Trophoblast cell (in vitro differentiated cells and primary cell): Measurements from ENCODE around the gene MFAP5.

Source experiments
- DNase-seq, 2 donors: peaks; one replicate each; pipeline ENCODE4 v3.0.0-alpha.2; 2016
- H2AFZ ChIP-seq: 2 replicates; pipeline ENCODE4 v1.6.1; 2013; ENCODE audit warnings: low read length, moderate library complexity, mild to moderate bottlenecking; ENCODE audit not compliant: insufficient read depth, poor library complexity
- H2AK5ac ChIP-seq: 2 replicates; pipeline ENCODE4 v1.6.1; 2013; ENCODE audit warnings: mild to moderate bottlenecking, low read length
- H2BK120ac ChIP-seq: 2 replicates; pipeline ENCODE4 v1.6.1; 2013; ENCODE audit warnings: low read length, mild to moderate bottlenecking, moderate library complexity; ENCODE audit not compliant: insufficient read depth, poor library complexity
- H2BK12ac ChIP-seq: 2 replicates; pipeline ENCODE4 v1.6.1; 2013; ENCODE audit warnings: mild to moderate bottlenecking, low read length, moderate library complexity
- H2BK5ac ChIP-seq: 2 replicates; pipeline ENCODE4 v1.6.1; 2013; ENCODE audit warnings: low read length, low read depth, moderate library complexity, mild to moderate bottlenecking; ENCODE audit not compliant: poor library complexity
- H3K14ac ChIP-seq: 2 replicates; pipeline ENCODE4 v1.6.1; 2013; ENCODE audit warnings: mild to moderate bottlenecking, low read length
- H3K18ac ChIP-seq: 2 replicates; pipeline ENCODE4 v1.6.1; 2013; ENCODE audit warnings: mild to moderate bottlenecking, low read length
- H3K23ac ChIP-seq: 2 replicates; pipeline ENCODE4 v1.6.1; 2013; ENCODE audit warnings: low read length
- H3K27ac ChIP-seq: 2 replicates; pipeline ENCODE4 v1.5.1; 2013; ENCODE audit warnings: low read depth, mild to moderate bottlenecking, inconsistent platforms, low read length, moderate library complexity
- H3K27me3 ChIP-seq: 2 replicates; pipeline ENCODE4 v1.6.1; 2013; ENCODE audit warnings: inconsistent platforms, mild to moderate bottlenecking, low read length, moderate library complexity; ENCODE audit not compliant: insufficient read depth
- H3K36me3 ChIP-seq, 2 experiments: 1 replicate in 1 of 2; 2 replicates in 1 of 2; pipeline ENCODE4 v1.6.1; 2013; ENCODE audit warnings: low read length in 2 of 2, mild to moderate bottlenecking in 2 of 2, moderate library complexity in 1 of 2; ENCODE audit not compliant: insufficient read depth in 2 of 2, control insufficient read depth in 1 of 2
- H3K4ac ChIP-seq: 2 replicates; pipeline ENCODE4 v1.6.1; 2013; ENCODE audit warnings: low read depth, mild to moderate bottlenecking, low read length, moderate library complexity
- H3K4me1 ChIP-seq, 2 experiments: 1 replicate in 1 of 2; 2 replicates in 1 of 2; pipeline ENCODE4 v1.6.1; 2013; ENCODE audit warnings: low read length in 2 of 2, mild to moderate bottlenecking in 2 of 2, moderate library complexity in 1 of 2; ENCODE audit not compliant: insufficient read depth in 2 of 2, control insufficient read depth in 1 of 2
- H3K4me2 ChIP-seq: 2 replicates; pipeline ENCODE4 v1.6.1; 2013; ENCODE audit warnings: inconsistent platforms, mild to moderate bottlenecking, low read length, moderate library complexity
- H3K4me3 ChIP-seq: 2 replicates; pipeline ENCODE4 v1.5.1; 2013; ENCODE audit warnings: mild to moderate bottlenecking, low read depth, low read length, inconsistent platforms
- H3K79me1 ChIP-seq: one replicate; pipeline ENCODE4 v1.6.1; 2013; ENCODE audit warnings: low read length
- H3K79me2 ChIP-seq: 2 replicates; pipeline ENCODE4 v1.6.1; 2013; ENCODE audit warnings: low read length, mild to moderate bottlenecking; ENCODE audit not compliant: control insufficient read depth, insufficient read depth, poor library complexity
- H3K9ac ChIP-seq: 2 replicates; pipeline ENCODE4 v1.6.1; 2013; ENCODE audit warnings: mild to moderate bottlenecking, low read length
- H3K9me3 ChIP-seq: 2 replicates; pipeline ENCODE4 v1.6.1; 2013; ENCODE audit warnings: low read depth, mild to moderate bottlenecking, control low read depth, inconsistent platforms, low read length; ENCODE audit not compliant: insufficient read depth
- H4K12ac ChIP-seq: 2 replicates; pipeline ENCODE4 v1.6.1; 2013; ENCODE audit warnings: low read depth, mild to moderate bottlenecking, low read length, moderate library complexity
- H4K8ac ChIP-seq: 2 replicates; pipeline ENCODE4 v1.6.1; 2013; ENCODE audit warnings: low read depth, mild to moderate bottlenecking, low read length, moderate library complexity
- H4K91ac ChIP-seq: one replicate; pipeline ENCODE4 v1.6.1; 2013; ENCODE audit warnings: low read depth, mild to moderate bottlenecking, low read length, moderate library complexity
- WGBS: extraction: QIAGEN DNeasy Blood & Tissue Kit; methylation state at CpG from one replicate; pipeline ENCODE4 v1.1.7; 2013; ENCODE audit warnings: missing lambda C conversion rate; ENCODE audit not compliant: insufficient read length, insufficient coverage; ENCODE audit errors: extremely low coverage; 5-methylcytosine and 5-hydroxymethylcytosine counted together

MFAP5 gene

GRCh38 chr12:8665759-8666158 is 3.1 kb upstream of the MFAP5 start:
- Histone ChIP-seq H3K36me3 (no peaks in the 10 kb centered on the region), H3K14ac (no peak overlapping the region), H2BK5ac (no peak overlapping the region), H3K23ac (no peak overlapping the region), H3K9ac (no peak overlapping the region), H4K8ac (no peak overlapping the region), H3K9me3 (peaks cover 2% of the 10 kb centered on the region), H3K79me2 (peaks cover 8% of the 10 kb centered on the region), H4K91ac (no peak overlapping the region), H2AK5ac (peak overlapping the region; percentile 32), H3K4me3 (no peak overlapping the region), H2BK12ac (no peak overlapping the region), H3K27ac (no peak overlapping the region), H3K18ac (no peak overlapping the region), H2BK120ac (no peak overlapping the region), H3K4me1 (peaks cover 10 to 16% of the 10 kb centered on the region in 2 experiments), H4K12ac (no peak overlapping the region), H3K79me1 (peaks cover 24% of the 10 kb centered on the region), H2AFZ (no peak overlapping the region), H3K4ac (no peak overlapping the region), H3K27me3 (no peaks in the 10 kb centered on the region), H3K4me2 (no peak overlapping the region)
- DNase-seq: no peak
- WGBS: no CpG with 5 or more reads among the region's 4 CpGs

DNA sequence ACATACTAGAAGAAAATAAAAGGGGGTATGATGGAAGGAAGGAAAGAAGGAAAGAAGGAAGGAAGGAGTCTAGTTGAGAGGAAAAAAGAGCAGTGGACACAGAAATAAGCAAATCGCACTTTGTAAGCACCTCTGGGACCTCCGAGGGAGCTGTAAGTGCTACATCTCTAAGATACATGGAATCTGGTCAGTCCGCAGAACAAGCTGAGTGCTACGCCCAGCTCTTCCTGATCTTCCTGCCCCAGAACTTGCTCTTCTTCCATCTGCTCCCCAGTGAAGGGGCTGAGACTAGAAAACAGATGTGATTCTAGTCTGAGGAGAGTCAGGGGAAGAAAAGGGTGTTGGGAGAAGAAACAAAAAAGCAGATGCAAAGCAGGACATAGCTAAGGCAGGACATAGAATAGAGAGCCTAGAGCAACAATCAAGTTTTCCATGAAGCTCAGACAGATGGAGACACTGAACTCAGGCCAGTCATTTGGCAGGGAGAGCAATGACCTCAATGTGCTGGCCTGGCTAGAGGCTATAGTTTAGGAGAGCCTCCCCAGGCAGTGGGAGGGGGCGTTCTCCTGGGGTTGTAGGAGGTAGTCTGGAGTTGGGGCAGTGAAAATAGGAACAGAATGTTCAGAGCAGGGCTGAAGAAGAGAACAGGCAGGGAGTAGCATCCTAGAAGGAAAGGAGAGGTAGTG is 1.7 kb upstream of the MFAP5 start:
- Histone ChIP-seq H3K4me3 (no peak overlapping the region), H3K18ac (peak overlapping the region; percentile 77), H3K27me3 (no peaks in the 10 kb centered on the region), H3K4me1 (peaks cover 13 to 19% of the 10 kb centered on the region in 2 experiments), H3K14ac (peak overlapping the region; percentile 89), H3K79me2 (peaks cover 8% of the 10 kb centered on the region), H4K8ac (peak overlapping the region; percentile 73), H3K4me2 (no peak overlapping the region), H2BK12ac (peak overlapping the region; percentile 99), H2BK120ac (peak overlapping the region; percentile 93), H2BK5ac (peak overlapping the region; percentile 91), H3K36me3 (no peaks in the 10 kb centered on the region), H4K91ac (peak overlapping the region; percentile 70), H3K27ac (peak overlapping the region; percentile 45), H3K23ac (no peak overlapping the region), H3K9me3 (no peaks in the 10 kb centered on the region), H3K9ac (no peak overlapping the region), H3K4ac (peak overlapping the region; percentile 84), H3K79me1 (peaks cover 28% of the 10 kb centered on the region), H4K12ac (peak overlapping the region; percentile 46), H2AFZ (no peak overlapping the region), H2AK5ac (peak overlapping the region; percentile 84)
- peak in 1 of 2 donors; percentile 35 for DNase-seq
- no CpG with 5 or more reads among the region's 5 CpGs for WGBS

DNA sequence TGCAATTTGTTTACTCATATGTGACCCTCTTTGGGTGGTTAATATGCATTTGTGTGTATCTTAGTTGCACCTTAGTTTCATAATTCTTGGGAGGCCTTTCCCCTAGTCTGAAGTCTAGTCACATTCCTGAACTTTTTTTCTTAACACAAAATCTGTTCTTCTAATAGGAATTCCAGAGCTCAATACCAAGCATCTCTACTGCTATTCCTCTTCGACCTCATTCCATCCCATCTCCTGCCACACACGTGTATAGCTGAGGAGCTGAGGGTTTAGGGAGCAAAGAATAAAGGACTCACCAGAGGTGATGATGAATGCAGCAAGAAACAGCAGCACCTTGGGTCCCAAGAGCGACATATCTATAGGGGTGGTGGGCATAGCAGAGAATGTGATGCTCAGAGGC is 875 bp downstream of the MFAP5 start:
- Histone ChIP-seq H2BK5ac (peak overlapping the region; percentile 88), H2BK12ac (peak overlapping the region; percentile 25), H3K23ac (peak overlapping the region; percentile 94), H3K14ac (peak overlapping the region; percentile 48), H3K4me2 (peak overlapping the region; percentile 59), H3K4ac (peak overlapping the region; percentile 18), H4K91ac (peak overlapping the region; percentile 84), H2BK120ac (peak overlapping the region; percentile 83), H3K36me3 (no peaks in the 10 kb centered on the region), H2AK5ac (peak overlapping the region; percentile 33), H3K4me3 (peak overlapping the region; percentile 60), H3K9ac (peak overlapping the region; percentile 81), H3K79me2 (peaks cover 8% of the 10 kb centered on the region), H4K8ac (peak overlapping the region; percentile 17), H4K12ac (peak overlapping the region; percentile 5), H3K27ac (peak overlapping the region; percentile 94), H3K79me1 (peaks cover 39% of the 10 kb centered on the region), H3K4me1 (peaks cover 21 to 28% of the 10 kb centered on the region in 2 experiments), H3K9me3 (no peaks in the 10 kb centered on the region), H3K27me3 (no peaks in the 10 kb centered on the region), H3K18ac (peak overlapping the region; percentile 31), H2AFZ (no peak overlapping the region)
- WGBS: no CpG with 5 or more reads among the region's 3 CpGs
- DNase-seq: peak; percentile 58 to 79

DNA sequence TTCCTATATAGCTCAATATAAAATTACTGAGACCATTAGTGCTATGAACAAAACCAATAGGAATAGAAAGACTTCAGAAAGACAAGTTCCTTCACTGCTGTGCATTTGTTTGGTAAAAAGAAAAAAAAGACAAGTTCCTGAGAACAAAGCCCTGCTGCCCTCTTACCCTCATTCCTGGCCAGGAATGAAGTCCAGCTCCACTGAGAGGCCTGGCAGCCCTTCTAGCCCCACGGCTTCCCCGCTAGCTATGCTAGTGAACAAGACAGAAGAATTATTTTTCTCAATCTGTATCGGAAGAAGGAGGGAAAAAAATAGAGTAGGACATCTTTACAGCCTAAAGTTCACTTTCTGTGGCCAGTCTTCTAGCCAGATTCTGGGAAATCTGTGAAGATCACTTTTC is 1.6 kb downstream of the MFAP5 start:
- Histone ChIP-seq H3K9me3 (no peaks in the 10 kb centered on the region), H3K18ac (no peak overlapping the region), H3K23ac (no peak overlapping the region), H3K27me3 (no peaks in the 10 kb centered on the region), H3K4ac (no peak overlapping the region), H3K79me2 (peaks cover 8% of the 10 kb centered on the region), H3K4me3 (no peak overlapping the region), H4K91ac (no peak overlapping the region), H4K8ac (no peak overlapping the region), H3K14ac (no peak overlapping the region), H3K4me2 (peak overlapping the region; percentile 59), H3K9ac (no peak overlapping the region), H3K36me3 (peaks cover 0 to 2% of the 10 kb centered on the region in 2 experiments), H3K79me1 (peaks cover 39% of the 10 kb centered on the region), H3K4me1 (peaks cover 21 to 28% of the 10 kb centered on the region in 2 experiments), H2BK5ac (no peak overlapping the region), H3K27ac (peak overlapping the region; percentile 94), H4K12ac (no peak overlapping the region), H2BK12ac (no peak overlapping the region), H2AK5ac (no peak overlapping the region), H2BK120ac (no peak overlapping the region), H2AFZ (no peak overlapping the region)
- WGBS: no CpG with 5 or more reads among the region's 3 CpGs
- DNase-seq: peak; percentile 84 to 90
